Measurements from ENCODE around the gene PLD1.

Gene PLD1

DNA sequence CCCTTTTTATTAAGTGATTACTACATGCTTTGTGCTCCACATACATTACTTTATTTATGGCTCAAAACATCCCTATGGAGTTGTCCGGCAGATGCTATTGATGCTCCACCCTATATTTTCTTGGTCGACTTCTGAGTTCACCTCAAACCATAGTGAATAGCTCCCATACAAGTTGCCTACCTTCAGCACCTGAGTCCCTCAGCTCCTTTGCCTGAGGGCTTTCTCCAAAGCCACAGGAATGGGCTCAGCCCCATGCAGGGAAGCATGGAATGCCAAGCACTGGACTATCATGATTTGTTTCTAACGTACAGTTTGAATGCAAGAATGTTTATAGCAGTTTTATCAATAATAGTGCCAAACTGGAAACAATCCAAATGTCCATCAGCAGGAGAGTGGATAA, 225.2 kb downstream of the PLD1 start:
- Histone ChIP-seq H3K4me1 (ENCODE audit: insufficient read depth, low read length, poor library complexity, severe bottlenecking) (no peaks in the 10 kb centered on the region), H4K20me1 (ENCODE audit: insufficient read depth, low read length, poor library complexity, severe bottlenecking) (no peaks in the 10 kb centered on the region), H2AFZ (ENCODE audit: low read length) (no peak overlapping the region), H3K4me3 (ENCODE audit: low read length, poor library complexity, severe bottlenecking) (no peak overlapping the region), H3K9me2 (replicated peaks; ENCODE audit: low read depth, low read length) (no peaks in the 10 kb centered on the region), H3K9me3 (ENCODE audit: insufficient read depth, low read depth, low read length) (no peaks in the 10 kb centered on the region), H3K4me2 (ENCODE audit: low read depth, low read length, poor library complexity, severe bottlenecking) (no peak overlapping the region), H3F3A (ENCODE audit: low read depth) (no peaks in the 10 kb centered on the region), H3K79me2 (ENCODE audit: insufficient read depth, low read length) (no peaks in the 10 kb centered on the region), H3K36me3 (ENCODE audit: insufficient read depth, low read length) (no peaks in the 10 kb centered on the region), H3K9ac (ENCODE audit: low read depth, low read length, poor library complexity, severe bottlenecking) (no peak overlapping the region), H3K27me3 (ENCODE audit: insufficient read depth, low read length, poor library complexity, severe bottlenecking) (peaks cover 18% of the 10 kb centered on the region)
- TF ChIP-seq, protein P1, sequence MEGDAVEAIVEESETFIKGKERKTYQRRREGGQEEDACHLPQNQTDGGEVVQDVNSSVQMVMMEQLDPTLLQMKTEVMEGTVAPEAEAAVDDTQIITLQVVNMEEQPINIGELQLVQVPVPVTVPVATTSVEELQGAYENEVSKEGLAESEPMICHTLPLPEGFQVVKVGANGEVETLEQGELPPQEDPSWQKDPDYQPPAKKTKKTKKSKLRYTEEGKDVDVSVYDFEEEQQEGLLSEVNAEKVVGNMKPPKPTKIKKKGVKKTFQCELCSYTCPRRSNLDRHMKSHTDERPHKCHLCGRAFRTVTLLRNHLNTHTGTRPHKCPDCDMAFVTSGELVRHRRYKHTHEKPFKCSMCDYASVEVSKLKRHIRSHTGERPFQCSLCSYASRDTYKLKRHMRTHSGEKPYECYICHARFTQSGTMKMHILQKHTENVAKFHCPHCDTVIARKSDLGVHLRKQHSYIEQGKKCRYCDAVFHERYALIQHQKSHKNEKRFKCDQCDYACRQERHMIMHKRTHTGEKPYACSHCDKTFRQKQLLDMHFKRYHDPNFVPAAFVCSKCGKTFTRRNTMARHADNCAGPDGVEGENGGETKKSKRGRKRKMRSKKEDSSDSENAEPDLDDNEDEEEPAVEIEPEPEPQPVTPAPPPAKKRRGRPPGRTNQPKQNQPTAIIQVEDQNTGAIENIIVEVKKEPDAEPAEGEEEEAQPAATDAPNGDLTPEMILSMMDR (conservative IDR thresholded peaks at IDR 0.05; ENCODE audit: low read length): no peak
- TF ChIP-seq EZH2phosphoT487 (IDR thresholded peaks at IDR 0.05; ENCODE audit: borderline replicate concordance): no peak

DNA sequence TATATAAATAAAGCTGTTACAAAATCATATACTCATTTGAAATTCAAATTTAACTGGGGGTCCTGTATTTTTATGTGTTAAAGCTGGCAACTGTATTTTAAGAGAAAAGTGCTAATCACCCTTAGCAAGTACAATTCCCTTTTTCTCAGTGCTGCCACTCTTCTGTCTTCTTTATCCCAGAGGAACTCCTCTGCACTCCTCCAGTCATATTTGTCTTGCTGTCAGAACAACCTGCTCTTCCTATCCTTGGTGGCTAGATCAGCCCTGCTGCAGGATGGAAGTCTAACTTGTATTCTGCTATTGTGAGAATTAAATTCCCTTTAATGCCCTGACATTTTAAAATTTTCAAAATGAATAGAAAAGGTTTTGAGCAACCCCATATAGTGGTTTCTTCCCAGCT, 226.2 kb downstream of the PLD1 start:
- Histone ChIP-seq H3K36me3 (ENCODE audit: insufficient read depth, low read length) (no peaks in the 10 kb centered on the region), H3K4me3 (ENCODE audit: low read length, poor library complexity, severe bottlenecking) (no peak overlapping the region), H3K4me1 (ENCODE audit: insufficient read depth, low read length, poor library complexity, severe bottlenecking) (no peaks in the 10 kb centered on the region), H4K20me1 (ENCODE audit: insufficient read depth, low read length, poor library complexity, severe bottlenecking) (no peaks in the 10 kb centered on the region), H3K9ac (ENCODE audit: low read depth, low read length, poor library complexity, severe bottlenecking) (no peak overlapping the region), H3K79me2 (ENCODE audit: insufficient read depth, low read length) (no peaks in the 10 kb centered on the region), H3F3A (ENCODE audit: low read depth) (no peaks in the 10 kb centered on the region), H3K4me2 (ENCODE audit: low read depth, low read length, poor library complexity, severe bottlenecking) (no peak overlapping the region), H3K9me2 (replicated peaks; ENCODE audit: low read depth, low read length) (no peaks in the 10 kb centered on the region), H3K27me3 (ENCODE audit: insufficient read depth, low read length, poor library complexity, severe bottlenecking) (peaks cover 18% of the 10 kb centered on the region), H3K9me3 (ENCODE audit: insufficient read depth, low read depth, low read length) (no peaks in the 10 kb centered on the region), H2AFZ (ENCODE audit: low read length) (no peak overlapping the region)
- TF ChIP-seq EZH2phosphoT487 (IDR thresholded peaks at IDR 0.05; ENCODE audit: borderline replicate concordance): no peak
- TF ChIP-seq, protein P1 (conservative IDR thresholded peaks at IDR 0.05; ENCODE audit: low read length): no peak

DNA sequence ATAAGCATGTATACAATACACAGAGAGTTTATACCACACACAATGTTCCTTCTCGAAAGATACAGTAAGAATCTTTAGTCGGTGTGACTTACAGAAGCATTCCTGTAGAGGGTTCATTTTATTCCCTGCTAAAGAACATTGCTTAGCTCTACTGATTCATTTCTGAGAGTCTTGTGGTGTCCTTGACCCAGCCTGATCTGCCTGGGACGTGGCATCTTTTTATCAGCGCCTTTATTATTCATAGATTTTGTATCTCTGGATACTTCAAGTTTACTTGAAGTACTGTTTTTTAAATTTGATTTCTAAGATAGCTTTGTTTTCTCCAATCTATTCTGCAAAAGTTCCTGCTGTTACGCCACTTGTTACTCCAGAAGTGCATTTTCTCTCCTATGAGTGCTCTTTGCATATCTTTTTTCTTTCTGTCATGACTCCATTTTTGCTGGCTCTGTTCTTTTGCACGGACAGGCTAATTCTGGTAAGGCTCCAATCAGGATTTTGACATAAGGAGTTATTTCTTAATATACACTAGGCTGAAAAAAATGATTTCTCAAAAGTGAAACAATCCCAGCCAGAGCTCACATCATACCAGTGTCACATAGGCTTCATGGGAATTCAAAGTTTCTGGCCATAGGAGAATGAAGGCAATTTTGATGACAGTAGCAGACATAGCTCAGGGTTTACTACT, 235.6 kb downstream of the PLD1 start:
- TF ChIP-seq, protein P1 (conservative IDR thresholded peaks at IDR 0.05; ENCODE audit: low read length): no peak

More for the DNA sequence above, 235.6 kb downstream of the PLD1 start:
- H4K20me1 ChIP-seq (ENCODE audit: insufficient read depth, low read length, poor library complexity, severe bottlenecking): no peaks in the 10 kb centered on the region
- no peaks in the 10 kb centered on the region for H3K9me2 ChIP-seq (replicated peaks; ENCODE audit: low read depth, low read length)
- H3K4me2 ChIP-seq (ENCODE audit: low read depth, low read length, poor library complexity, severe bottlenecking): no peak overlapping the region
- H3K4me1 ChIP-seq (ENCODE audit: insufficient read depth, low read length, poor library complexity, severe bottlenecking): no peaks in the 10 kb centered on the region
- no peak overlapping the region for H3K9ac ChIP-seq (ENCODE audit: low read depth, low read length, poor library complexity, severe bottlenecking)
- H3K27me3 ChIP-seq (ENCODE audit: insufficient read depth, low read length, poor library complexity, severe bottlenecking): no peaks in the 10 kb centered on the region
- no peaks in the 10 kb centered on the region for H3F3A ChIP-seq (ENCODE audit: low read depth)
- H3K9me3 ChIP-seq (ENCODE audit: insufficient read depth, low read depth, low read length): no peaks in the 10 kb centered on the region
- H3K79me2 ChIP-seq (ENCODE audit: insufficient read depth, low read length): no peaks in the 10 kb centered on the region
- H3K4me3 ChIP-seq (ENCODE audit: low read length, poor library complexity, severe bottlenecking): no peak overlapping the region
- H2AFZ ChIP-seq (ENCODE audit: low read length): no peak overlapping the region
- no peaks in the 10 kb centered on the region for H3K36me3 ChIP-seq (ENCODE audit: insufficient read depth, low read length)
